ENCODE measurements around the gene CACNA1H.
"Not testable (repeated sequence)": the region's sequence is repeated elsewhere in the genome, so short reads cannot be mapped to it uniquely, and the experiment has no call there.

Gene CACNA1H

DNA sequence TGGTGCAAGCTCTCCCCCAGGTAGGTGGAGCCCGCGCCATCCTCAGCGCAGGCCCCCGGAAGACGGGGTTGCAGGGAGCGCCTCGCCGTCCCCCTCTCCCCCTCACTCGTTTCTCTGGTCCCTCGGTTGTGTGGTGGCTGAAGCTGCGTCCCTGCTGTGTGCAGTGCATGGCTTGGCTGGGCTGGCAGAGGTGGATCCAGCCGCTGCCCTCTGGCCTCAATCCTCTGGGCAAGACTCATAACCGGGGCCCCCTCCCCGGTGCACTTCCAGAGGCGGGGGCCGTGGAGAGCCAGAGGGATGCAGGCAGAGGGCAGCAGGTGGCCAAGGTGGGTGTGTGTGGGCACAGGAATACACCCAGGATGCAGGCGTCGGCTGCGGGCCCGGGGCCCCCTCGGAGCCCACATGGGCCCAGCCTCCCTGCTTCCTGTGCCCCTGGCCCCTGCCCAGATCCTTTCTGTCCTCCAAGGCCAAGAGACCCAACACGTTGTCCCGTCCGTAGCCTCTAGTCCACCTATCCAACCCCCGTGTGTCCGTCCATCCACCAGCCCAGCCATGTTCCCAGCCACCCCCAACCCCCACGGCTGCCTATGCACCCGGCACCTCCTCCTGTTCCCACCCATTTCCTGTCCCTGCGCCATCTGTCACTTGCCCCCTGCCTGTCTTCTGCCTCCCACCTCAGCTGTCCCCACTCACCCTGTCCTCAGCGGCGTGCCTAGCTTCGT is 62.8 kb downstream of the CACNA1H start:
- no peak for DNase-seq

DNA sequence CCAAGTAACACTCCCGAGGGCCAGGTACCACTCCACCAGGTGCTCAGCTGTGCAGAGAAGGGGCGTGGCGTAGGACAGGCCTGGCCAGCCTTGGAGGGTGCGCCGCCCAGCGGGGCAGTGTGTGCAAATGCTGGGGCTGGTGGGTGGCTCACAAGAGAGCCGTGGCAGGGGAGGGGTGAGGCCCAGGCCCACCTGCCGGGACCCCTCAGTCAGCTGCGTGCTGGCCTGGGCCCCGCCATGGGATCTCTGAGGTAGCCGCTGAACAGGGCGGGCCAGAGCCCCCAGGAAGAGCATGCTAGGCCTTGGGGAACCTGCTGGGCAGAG is 63.4 kb downstream of the CACNA1H start:
- DNase-seq, result no peak

DNA sequence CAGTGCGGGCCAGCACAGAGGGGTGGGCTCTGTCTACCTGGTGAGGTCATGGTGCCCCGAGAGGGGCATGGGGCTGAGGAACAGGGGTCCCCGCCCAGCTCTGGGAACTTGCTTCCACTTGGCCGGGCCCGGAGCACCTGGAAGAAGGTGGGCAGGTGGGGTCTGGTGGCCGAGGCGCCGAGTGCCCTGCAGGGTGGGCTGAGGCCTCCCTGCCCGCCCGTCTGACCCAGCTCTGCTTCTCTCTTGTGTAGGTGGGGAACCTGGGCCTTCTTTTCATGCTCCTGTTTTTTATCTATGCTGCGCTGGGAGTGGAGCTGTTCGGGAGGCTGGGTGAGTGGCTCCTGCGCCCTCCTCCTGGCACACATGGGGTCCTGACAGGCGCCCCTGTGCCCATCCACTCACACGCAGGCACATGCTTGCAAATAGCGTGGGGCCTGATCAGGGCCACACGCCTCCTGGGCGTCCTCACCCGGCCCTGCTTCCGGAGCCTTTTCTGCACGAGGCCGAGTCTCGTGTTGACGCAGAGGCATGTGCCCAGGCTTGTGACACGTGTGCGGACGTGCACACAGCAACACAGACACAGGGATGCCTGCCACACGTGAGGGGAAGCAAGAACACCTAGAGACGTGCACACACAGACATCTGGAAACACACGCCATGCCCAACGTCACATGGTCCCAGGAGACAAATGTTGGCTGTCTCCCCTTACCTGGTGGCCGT is 63.9 kb downstream of the CACNA1H start:
- no peak for DNase-seq

DNA sequence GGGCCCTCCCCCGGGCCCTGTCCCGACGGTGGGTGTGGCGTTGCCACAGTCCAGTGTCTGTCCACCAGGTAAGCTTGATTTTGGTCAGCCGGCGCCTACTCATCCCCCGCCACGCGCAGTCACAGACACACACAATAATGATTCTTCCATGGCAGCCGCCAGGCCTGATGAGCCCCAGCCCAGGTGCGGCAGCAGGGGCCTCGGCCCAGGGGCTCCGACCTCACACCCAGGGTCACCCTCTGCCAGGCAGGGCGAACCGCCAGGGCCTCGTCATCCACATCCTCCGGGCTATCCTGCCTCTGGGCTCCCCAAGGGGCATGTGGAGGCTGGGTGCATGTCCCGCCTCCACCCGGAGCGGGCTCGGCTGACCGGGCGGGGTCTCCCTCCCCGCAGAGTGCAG is 64.6 kb downstream of the CACNA1H start:
- DNase-seq, result no peak

DNA sequence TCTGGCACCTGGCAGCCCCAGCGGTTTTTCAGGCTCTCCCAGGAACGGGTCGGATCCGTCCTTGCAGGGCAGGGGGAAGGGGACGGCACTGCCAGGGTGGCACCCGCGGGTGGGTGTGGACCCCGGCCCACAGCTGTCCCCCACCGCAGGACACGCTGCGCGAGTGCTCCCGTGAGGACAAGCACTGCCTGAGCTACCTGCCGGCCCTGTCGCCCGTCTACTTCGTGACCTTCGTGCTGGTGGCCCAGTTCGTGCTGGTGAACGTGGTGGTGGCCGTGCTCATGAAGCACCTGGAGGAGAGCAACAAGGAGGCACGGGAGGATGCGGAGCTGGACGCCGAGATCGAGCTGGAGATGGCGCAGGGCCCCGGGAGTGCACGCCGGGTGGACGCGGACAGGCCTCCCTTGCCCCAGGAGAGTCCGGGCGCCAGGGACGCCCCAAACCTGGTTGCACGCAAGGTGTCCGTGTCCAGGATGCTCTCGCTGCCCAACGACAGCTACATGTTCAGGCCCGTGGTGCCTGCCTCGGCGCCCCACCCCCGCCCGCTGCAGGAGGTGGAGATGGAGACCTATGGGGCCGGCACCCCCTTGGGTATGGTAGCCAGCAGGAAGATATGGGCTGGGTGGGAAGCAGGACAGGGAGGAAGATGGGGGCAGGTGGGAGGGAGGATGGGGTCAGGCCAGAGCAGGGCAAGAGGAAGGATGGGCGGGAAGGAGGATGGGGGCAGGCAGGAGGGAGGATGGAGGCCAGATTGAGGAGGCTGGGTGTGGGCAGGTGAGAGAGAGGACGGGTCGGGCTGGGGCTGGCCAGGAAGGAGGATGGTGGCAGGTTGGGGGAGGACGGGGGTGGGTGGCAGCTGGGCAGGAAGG is 65.4 kb downstream of the CACNA1H start:
- no peak for DNase-seq

DNA sequence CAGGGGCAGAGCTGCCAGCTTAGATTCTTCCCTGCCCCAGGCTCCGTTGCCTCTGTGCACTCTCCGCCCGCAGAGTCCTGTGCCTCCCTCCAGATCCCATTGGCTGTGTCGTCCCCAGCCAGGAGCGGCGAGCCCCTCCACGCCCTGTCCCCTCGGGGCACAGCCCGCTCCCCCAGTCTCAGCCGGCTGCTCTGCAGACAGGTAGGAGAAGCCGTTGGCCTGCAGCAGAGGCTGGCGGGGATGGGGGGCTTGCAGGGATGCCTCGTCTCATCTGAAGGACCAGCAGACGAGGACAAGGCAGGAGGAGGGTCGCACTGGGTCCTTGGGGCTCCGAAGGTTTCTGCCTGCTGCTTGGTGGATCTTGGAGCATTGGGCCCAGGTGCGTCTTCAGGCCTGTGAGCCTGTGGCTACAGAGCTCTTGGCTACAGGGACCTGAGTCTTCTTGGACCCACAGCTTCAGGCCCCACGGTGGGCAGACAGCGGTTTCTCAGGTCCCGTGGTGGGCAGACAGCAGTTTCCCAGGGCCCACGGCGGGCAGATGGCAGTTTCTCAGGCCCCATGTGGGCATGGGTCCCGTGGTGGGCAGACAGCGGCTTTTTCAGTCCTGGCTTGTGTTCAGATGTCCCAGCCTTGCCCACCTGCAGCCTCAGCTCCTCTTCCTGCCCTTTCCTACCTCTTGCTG is 66.2 kb downstream of the CACNA1H start:
- no peak for DNase-seq

DNA sequence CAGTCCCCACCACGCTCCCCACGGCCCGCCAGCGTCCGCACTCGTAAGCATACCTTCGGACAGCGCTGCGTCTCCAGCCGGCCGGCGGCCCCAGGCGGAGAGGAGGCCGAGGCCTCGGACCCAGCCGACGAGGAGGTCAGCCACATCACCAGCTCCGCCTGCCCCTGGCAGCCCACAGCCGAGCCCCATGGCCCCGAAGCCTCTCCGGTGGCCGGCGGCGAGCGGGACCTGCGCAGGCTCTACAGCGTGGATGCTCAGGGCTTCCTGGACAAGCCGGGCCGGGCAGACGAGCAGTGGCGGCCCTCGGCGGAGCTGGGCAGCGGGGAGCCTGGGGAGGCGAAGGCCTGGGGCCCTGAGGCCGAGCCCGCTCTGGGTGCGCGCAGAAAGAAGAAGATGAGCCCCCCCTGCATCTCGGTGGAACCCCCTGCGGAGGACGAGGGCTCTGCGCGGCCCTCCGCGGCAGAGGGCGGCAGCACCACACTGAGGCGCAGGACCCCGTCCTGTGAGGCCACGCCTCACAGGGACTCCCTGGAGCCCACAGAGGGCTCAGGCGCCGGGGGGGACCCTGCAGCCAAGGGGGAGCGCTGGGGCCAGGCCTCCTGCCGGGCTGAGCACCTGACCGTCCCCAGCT is 67.3 kb downstream of the CACNA1H start:
- DNase-seq, result no peak

DNA sequence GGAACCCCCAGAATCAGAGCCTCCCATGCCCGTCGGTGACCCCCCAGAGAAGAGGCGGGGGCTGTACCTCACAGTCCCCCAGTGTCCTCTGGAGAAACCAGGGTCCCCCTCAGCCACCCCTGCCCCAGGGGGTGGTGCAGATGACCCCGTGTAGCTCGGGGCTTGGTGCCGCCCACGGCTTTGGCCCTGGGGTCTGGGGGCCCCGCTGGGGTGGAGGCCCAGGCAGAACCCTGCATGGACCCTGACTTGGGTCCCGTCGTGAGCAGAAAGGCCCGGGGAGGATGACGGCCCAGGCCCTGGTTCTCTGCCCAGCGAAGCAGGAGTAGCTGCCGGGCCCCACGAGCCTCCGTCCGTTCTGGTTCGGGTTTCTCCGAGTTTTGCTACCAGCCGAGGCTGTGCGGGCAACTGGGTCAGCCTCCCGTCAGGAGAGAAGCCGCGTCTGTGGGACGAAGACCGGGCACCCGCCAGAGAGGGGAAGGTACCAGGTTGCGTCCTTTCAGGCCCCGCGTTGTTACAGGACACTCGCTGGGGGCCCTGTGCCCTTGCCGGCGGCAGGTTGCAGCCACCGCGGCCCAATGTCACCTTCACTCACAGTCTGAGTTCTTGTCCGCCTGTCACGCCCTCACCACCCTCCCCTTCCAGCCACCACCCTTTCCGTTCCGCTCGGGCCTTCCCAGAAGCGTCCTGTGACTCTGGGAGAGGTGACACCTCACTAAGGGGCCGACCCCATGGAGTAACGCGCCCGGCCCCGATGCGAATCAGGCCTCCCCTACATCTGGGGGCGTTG is 68.1 kb downstream of the CACNA1H start:
- no peak for DNase-seq

DNA sequence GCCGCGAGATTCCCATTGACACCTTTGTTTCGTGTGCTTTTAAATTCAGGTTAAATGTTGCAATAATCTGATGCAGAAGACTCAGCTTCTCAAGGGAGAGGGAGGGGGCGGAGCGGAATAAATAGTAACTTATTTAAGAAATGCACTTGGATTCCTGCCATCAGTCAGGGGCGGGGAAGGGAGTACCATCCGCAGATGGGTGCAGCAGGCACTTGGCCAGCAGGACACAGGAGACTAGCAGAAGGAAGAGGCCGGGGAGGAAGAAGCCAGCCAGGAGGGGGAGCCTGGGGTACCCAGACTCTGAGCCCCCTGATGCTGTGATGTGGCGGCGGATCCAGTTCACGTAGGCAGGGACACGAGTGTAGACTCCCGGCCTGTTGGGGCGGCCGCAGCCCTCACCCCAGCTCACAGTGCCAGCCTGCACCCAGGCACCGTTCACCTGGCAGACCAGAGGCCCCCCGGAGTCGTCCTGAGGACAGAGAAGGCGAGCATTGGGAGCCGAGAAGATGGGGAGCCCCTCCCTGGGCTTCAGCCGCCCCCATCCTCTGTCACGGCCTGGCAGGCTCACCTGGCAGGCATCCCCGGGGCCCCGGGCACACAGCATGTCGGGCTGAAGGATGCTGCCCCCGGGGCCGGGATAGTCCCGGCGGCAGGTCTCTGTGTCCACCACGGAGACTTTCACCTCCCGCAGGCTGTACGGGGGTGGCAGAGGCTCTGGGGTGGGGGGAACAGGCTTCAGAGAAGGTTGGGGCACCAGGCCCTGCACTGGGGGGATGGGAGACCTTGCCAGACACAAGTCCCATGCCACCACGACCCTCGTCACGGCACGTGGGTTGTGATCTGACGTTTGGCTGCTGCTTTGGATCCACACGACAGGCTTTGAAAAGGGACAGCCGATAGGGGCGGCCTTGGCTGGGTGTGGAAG is 69.0 kb downstream of the CACNA1H start:
- DNase-seq, result no peak

DNA sequence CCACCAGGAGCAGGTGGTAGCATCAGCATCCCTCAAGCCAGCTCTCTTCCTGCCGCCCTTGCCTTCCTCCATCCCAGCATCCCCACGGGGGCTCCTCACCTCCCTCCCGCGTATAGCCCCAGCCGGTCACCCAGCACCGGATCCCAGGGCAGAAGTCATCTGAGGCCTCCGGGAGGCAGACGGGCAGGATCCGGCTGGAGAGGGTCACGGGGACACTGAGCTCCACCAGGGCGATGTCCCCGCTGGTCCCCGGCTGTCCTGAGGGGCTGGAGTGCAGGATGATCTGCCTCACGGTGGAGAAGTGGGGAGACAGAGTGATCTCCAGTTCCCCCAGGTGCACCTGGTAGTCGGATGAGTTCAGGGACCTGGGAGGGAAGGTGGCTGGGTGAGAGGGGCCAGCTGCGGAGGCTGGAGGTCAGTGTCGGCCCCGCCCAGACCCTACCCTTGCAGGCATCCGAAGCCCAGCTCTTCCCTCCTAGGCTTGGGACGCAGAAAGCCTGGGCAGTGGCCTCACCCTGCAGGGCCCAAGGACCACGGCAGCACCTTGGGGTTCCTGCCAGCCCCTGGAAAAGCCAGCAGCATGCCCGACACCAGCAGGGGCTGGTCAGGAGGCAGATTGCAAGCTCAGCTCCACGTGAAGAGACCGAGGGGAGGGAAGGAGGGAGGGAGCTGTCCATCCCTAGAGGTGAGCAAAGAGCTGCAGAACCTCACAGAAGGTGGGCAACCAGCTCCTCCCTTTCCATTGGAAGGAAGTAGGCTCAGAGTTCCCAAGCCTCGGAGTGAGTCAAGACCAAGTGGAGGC is 69.8 kb downstream of the CACNA1H start:
- DNase-seq, result no peak

DNA sequence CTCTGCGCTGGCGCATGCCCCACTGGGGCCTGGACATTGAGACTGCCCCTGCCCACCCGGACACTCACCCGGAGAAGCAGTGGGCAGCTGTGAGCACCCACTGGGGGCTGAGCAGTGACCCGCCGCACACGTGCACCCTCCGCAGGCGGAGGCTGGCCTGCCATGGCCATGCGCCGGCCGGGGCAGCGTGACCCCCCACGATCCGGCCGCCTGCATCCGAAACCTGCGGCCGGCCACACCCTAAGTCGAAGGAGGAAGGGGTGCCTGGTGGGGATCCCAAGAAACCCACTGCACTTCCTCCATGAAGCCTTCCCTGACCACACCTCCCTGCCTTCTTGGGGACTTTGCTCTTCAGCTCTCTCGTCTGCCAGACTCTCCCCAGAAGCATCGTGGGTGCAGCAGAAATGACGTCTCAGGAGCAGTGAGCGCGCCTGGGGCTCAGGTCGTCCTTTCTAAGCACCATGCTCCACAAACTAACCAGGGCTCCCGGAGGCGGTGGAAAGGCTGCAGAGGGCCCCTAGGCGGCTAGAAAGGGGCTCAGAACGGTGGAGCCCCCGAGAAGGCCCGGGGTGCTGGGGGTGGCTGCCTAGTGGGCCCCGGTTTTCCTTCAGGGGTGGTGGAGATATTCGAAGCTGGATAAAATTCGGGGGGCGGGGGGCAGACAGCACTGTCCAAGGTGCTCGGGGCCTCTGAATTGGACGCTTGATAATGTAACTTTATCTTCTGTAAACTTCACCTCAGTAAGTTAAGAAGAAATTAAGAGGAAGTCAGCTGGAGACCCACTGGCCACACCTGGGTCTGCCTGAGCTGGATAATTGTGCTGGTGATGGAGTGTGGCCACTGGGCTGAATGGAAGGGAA is 70.7 kb downstream of the CACNA1H start:
- no peak for DNase-seq

DNA sequence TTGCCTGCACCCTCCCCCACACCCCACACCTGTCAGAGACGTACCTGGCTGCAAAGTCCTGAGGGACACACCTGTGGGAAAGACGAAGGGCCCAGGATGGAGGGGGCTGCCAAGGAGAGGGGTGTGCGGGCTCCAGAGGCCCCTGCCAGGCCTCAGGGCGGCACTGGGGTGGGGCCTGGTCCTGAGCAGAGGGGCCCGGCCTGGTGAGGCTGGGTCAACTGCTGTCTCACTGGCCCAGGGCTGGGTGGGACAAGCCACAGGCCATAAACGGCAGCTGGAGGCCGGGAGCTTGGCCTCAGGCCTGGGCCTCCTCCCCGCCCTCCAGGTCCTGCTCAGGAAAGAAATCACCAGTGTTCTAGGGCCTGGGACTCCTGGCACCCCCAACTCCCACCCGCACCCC is 71.7 kb downstream of the CACNA1H start:
- DNase-seq, result no peak

DNA sequence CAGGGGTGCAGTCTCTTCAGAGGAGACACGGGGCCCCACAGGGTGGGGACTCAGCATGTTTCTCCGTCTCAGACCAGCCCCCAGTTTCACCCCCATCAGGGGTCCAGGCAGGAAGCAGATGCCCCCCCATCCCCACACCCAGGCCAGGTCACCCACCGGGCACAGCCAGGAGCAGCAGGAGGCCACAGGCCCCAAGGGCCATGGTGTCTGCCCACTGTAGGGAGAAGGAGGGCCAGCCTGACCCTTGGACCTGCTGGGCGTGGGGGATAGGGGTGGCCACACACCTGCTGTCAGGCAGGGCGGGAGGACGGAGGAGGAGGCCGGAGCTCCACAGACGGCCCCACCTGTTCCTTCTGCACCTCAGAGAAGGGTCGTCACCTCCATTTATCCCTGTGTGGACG is 72.1 kb downstream of the CACNA1H start, which contains the start of gene TPSG1:
TSS of gene TPSG1 (minus strand) at position 218 of the 401 bp plus-strand sequence. CDS start at position 202, 16 bp downstream.
- DNase-seq, result no peak

DNA sequence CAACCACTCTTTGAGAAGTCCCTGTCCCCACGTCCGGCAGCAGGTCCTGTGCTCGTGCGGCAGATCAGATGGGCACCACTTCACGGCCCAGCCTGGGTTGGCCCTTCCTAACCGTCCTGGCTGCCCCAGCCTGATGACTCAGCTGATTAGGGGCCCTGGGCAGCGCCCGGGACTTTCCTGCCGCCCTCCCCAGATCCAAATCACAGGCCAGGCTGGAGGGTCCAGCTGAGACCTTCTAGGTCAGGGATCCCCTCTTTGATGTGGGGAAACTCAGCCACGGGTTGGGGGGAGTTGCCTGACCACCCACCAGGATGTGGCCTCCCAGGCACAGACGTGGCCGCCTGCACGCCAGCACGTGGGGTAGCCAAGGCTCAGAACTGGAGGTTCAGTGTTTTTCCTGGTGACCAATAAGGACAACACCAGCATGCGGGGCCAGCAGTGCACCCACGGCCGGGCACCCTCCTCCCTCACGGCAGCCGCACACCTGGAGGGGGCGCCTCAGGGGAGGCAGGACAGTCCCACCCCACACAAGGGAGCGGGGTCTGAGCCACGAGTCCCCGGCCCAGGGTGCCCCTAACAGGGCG is 72.9 kb downstream of the CACNA1H start:
- DNase-seq, result not testable (repeated sequence)

DNA sequence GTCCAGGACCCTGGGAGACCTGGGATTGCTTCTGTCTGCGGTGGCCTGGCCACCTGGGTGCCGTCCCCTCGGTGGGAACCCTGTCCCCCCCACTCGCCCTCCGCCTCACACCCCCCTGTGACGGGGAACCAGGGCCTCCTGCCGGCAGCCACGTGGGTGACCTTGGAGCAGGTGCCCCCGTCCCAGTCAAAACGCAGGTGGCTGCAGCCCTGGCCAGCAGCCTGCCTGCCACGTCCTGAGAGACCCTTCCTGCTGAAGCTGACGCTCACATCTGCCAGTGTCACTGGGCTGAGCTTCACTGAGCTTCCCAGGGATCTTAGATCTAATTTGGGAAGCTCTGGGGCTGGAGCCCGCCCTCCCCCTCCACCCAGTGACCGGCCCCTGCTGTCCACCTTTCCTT is 73.8 kb downstream of the CACNA1H start:
- DNase-seq, result not testable (repeated sequence)

DNA sequence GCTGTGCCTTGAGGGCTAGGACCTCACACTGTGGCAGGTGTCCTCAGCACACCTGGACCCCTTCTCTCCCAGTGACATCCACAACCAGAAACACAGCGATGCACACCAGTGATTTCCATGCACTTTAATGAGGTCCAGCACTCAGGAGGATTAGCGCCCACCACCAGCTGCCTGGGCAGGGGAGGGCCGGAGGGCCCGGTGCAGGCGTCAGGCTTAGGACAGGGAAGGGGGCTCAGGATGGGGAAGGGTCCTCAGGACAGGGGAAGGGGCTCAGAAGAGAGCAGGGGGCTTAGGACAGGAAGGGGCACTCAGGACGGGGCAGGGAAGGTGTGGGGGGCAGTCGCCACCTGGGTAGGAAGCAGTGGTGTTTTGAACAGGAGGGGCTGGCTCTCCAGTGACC is 75.3 kb downstream of the CACNA1H start:
- DNase-seq, result not testable (repeated sequence)

DNA sequence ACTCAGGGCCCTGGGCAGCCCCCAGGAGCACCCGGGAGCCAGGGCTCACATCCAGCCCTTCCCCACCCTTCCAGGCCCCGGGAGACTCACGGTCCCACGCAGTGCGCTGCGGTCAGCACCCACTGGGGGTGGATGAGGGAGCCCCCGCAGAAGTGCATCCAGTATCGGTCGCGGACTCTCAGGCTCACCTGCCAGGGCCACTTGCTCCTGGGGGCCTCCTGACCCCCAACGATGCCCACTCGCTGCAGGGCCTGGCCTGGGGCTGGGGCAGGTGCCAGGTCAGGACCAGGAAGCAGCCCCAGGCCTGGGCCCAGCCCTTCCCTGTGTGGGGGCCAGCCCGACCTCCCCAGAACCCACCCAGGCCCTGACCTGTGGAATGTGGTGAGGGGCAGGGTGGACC is 76.6 kb downstream of the CACNA1H start:
- DNase-seq, result not testable (repeated sequence)

DNA sequence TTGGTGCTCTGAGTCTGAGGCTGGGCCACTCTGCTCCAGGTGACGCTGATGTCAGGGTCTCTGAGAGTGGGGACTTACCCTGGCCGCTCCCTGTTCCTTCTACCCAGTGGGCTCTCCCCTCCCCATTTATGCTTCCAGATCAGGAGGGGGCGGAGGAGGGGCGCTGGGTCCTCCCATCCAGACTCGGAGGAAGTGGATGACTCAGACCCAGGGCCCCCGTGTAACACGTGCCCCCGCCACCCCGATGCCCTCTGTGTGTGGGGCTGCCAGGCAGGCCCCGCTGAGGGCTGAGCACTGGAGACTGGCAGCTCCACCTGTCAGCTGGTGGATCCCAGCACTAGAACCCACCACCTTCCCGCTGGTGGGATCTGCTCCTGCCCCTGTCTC is 77.2 kb downstream of the CACNA1H start, which contains the start of gene TPSB2:
TSS of gene TPSB2 (minus strand) at position 101 of the 387 bp plus-strand sequence. CDS start 233 bp downstream, outside the sequence.
- DNase-seq, result not testable (repeated sequence)
